ENCODE results near the gene ZNF695. TPM values are rescaled to one million over a fixed set of nuclear protein-coding genes. Genes with fewer than 3 reads are reported as not detected.

Gene ZNF695
- total and polyA plus RNA-seq, 3 experiments from 2014 or later: 0.38 to 0.44 TPM; not detected in 1

- H3K4me3 ChIP-seq (ENCODE audit: low read length): no peak overlapping the region
- CTCF ChIA-PET: no interaction called here
- peaks cover 5% of the 10 kb centered on the region for H3K9me3 ChIP-seq (ENCODE audit: low read length)
- Mint-ChIP-seq H3K27ac (no peak overlapping the region), H3K4me1 (no peaks in the 10 kb centered on the region), H3K4me3 (no peak overlapping the region), H3K27me3 (peaks cover 3 to 20% of the 10 kb centered on the region in 2 donors), H3K36me3 (peaks cover 2 to 22% (median 2%) of the 10 kb centered on the region in 3 donors), H3K9me3 (peaks cover 21 to 43% (median 34%) of the 10 kb centered on the region in 5 donors)
- POLR2A ChIA-PET: no interaction called here
- no peaks in the 10 kb centered on the region for H3K27me3 ChIP-seq (ENCODE audit: insufficient read depth, low read length, poor library complexity, severe bottlenecking)
- no peaks in the 10 kb centered on the region for H3K4me1 ChIP-seq (ENCODE audit: insufficient read depth, low read length)
- H3K27ac ChIP-seq (ENCODE audit: low read depth, low read length): no peak overlapping the region
- H3K36me3 ChIP-seq (ENCODE audit: insufficient read depth, low read length): no peaks in the 10 kb centered on the region
- no peak for DNase-seq
Observed at GRCh38 chr1:246978281-246978680, 29.6 kb downstream of the ZNF695 start.

GRCh38 chr1:246971969-246972368, 35.9 kb downstream of the ZNF695 start:
- no peak overlapping the region for H3K4me3 Mint-ChIP-seq
- Histone ChIP-seq H3K4me3 (ENCODE audit: low read length) (no peak overlapping the region), H3K9me3 (ENCODE audit: low read length) (no peaks in the 10 kb centered on the region), H3K36me3 (ENCODE audit: insufficient read depth, low read length) (no peaks in the 10 kb centered on the region), H3K27me3 (ENCODE audit: insufficient read depth, low read length, poor library complexity, severe bottlenecking) (no peaks in the 10 kb centered on the region), H3K4me1 (ENCODE audit: insufficient read depth, low read length) (no peaks in the 10 kb centered on the region), H3K27ac (ENCODE audit: low read depth, low read length) (no peak overlapping the region)
- H3K9me3 Mint-ChIP-seq: peaks cover 7 to 20% (median 10%) of the 10 kb centered on the region in 5 donors
- DNase-seq: no peak
- ChIA-PET CTCF (interaction anchor here (0.6 to 1.5 kb wide), 4 partner anchors 10 to 112 kb away, joined by 3 read pairs; no protein-coding TSS in a partner anchor), POLR2A (no interaction called here)
- no peak overlapping the region for H3K27ac Mint-ChIP-seq
- no peaks in the 10 kb centered on the region for H3K4me1 Mint-ChIP-seq
- peaks cover 0 to 7% (median 1%) of the 10 kb centered on the region in 3 donors for H3K36me3 Mint-ChIP-seq
- H3K27me3 Mint-ChIP-seq: peaks cover 3 to 11% of the 10 kb centered on the region in 2 donors

- POLR2A ChIA-PET: no interaction called here
- Histone ChIP-seq H3K27ac (ENCODE audit: low read depth, low read length) (no peak overlapping the region), H3K36me3 (ENCODE audit: insufficient read depth, low read length) (no peaks in the 10 kb centered on the region), H3K9me3 (ENCODE audit: low read length) (no peaks in the 10 kb centered on the region), H3K4me1 (ENCODE audit: insufficient read depth, low read length) (no peaks in the 10 kb centered on the region), H3K4me3 (ENCODE audit: low read length) (no peak overlapping the region), H3K27me3 (ENCODE audit: insufficient read depth, low read length, poor library complexity, severe bottlenecking) (no peaks in the 10 kb centered on the region)
- H3K27me3 Mint-ChIP-seq: peaks cover 3 to 8% of the 10 kb centered on the region in 2 donors
- DNase-seq: peak in 4 of 5 donors; percentile 6 to 18 (median 7)
- H3K4me3 Mint-ChIP-seq: no peak overlapping the region
- H3K36me3 Mint-ChIP-seq: peaks cover 0 to 11% (median 1%) of the 10 kb centered on the region in 3 donors
- peaks cover 7 to 24% (median 13%) of the 10 kb centered on the region in 5 donors for H3K9me3 Mint-ChIP-seq
- CTCF ChIA-PET: interaction anchor here (0.6 to 1.4 kb wide), 3 partner anchors 11 to 112 kb away, joined by 3 read pairs; no protein-coding TSS in a partner anchor
- H3K4me1 Mint-ChIP-seq: no peaks in the 10 kb centered on the region
- no peak overlapping the region for H3K27ac Mint-ChIP-seq
Observed at GRCh38 chr1:246971090-246971721, 36.7 kb downstream of the ZNF695 start.

- H3K27ac Mint-ChIP-seq: no peak overlapping the region
- no peak overlapping the region for H3K4me3 Mint-ChIP-seq
- H3K27ac ChIP-seq (ENCODE audit: low read depth, low read length): no peak overlapping the region
- H3K4me1 ChIP-seq (ENCODE audit: insufficient read depth, low read length): no peaks in the 10 kb centered on the region
- H3K27me3 Mint-ChIP-seq: peaks cover 0 to 6% of the 10 kb centered on the region in 2 donors
- no peak overlapping the region for H3K4me3 ChIP-seq (ENCODE audit: low read length)
- DNase-seq: no peak
- CTCF ChIA-PET: no interaction called here
- H3K36me3 ChIP-seq (ENCODE audit: insufficient read depth, low read length): no peaks in the 10 kb centered on the region
- H3K4me1 Mint-ChIP-seq: no peaks in the 10 kb centered on the region
- H3K9me3 Mint-ChIP-seq: peaks cover 7 to 19% (median 15%) of the 10 kb centered on the region in 5 donors
- no peaks in the 10 kb centered on the region for H3K9me3 ChIP-seq (ENCODE audit: low read length)
- POLR2A ChIA-PET: no interaction called here
- H3K27me3 ChIP-seq (ENCODE audit: insufficient read depth, low read length, poor library complexity, severe bottlenecking): no peaks in the 10 kb centered on the region
- H3K36me3 Mint-ChIP-seq: peaks cover 0 to 11% (median 1%) of the 10 kb centered on the region in 3 donors
Observed at GRCh38 chr1:246969621-246970020, 38.2 kb downstream of the ZNF695 start.

- Mint-ChIP-seq H3K9me3 (peaks cover 7 to 19% (median 13%) of the 10 kb centered on the region in 5 donors), H3K27ac (no peak overlapping the region), H3K4me1 (no peaks in the 10 kb centered on the region), H3K4me3 (no peak overlapping the region), H3K27me3 (peaks cover 0 to 11% of the 10 kb centered on the region in 2 donors), H3K36me3 (peaks cover 0 to 11% (median 1%) of the 10 kb centered on the region in 3 donors)
- ChIA-PET CTCF (no interaction called here), POLR2A (no interaction called here)
- no peaks in the 10 kb centered on the region for H3K4me1 ChIP-seq (ENCODE audit: insufficient read depth, low read length)
- H3K4me3 ChIP-seq (ENCODE audit: low read length): no peak overlapping the region
- no peaks in the 10 kb centered on the region for H3K36me3 ChIP-seq (ENCODE audit: insufficient read depth, low read length)
- no peaks in the 10 kb centered on the region for H3K27me3 ChIP-seq (ENCODE audit: insufficient read depth, low read length, poor library complexity, severe bottlenecking)
- no peaks in the 10 kb centered on the region for H3K9me3 ChIP-seq (ENCODE audit: low read length)
- H3K27ac ChIP-seq (ENCODE audit: low read depth, low read length): no peak overlapping the region
- no peak for DNase-seq
Observed at GRCh38 chr1:246966502-246966901, 41.4 kb downstream of the ZNF695 start.

- Mint-ChIP-seq H3K36me3 (no peaks in the 10 kb centered on the region), H3K9me3 (peaks cover 0 to 2% (median 0%) of the 10 kb centered on the region in 5 donors), H3K27ac (peak overlapping the region in 1 of 8 donors; percentile 21), H3K4me1 (peaks cover 0 to 5% (median 4%) of the 10 kb centered on the region in 3 donors), H3K4me3 (no peak overlapping the region), H3K27me3 (peaks cover 0 to 19% of the 10 kb centered on the region in 2 donors)
- CTCF ChIA-PET: interaction anchor here (1.0 kb wide), 1 partner anchor 52 kb away, joined by 3 read pairs; no protein-coding TSS in a partner anchor
- H3K9me3 ChIP-seq (ENCODE audit: low read length): no peaks in the 10 kb centered on the region
- no peaks in the 10 kb centered on the region for H3K27me3 ChIP-seq (ENCODE audit: insufficient read depth, low read length, poor library complexity, severe bottlenecking)
- no peak for DNase-seq
- H3K36me3 ChIP-seq (ENCODE audit: insufficient read depth, low read length): no peaks in the 10 kb centered on the region
- POLR2A ChIA-PET: no interaction called here
- H3K27ac ChIP-seq (ENCODE audit: low read depth, low read length): peak overlapping the region; percentile 64
- H3K4me3 ChIP-seq (ENCODE audit: low read length): no peak overlapping the region
- no peaks in the 10 kb centered on the region for H3K4me1 ChIP-seq (ENCODE audit: insufficient read depth, low read length)
Observed at GRCh38 chr1:246959944-246960693, 47.7 kb downstream of the ZNF695 start.

DNA sequence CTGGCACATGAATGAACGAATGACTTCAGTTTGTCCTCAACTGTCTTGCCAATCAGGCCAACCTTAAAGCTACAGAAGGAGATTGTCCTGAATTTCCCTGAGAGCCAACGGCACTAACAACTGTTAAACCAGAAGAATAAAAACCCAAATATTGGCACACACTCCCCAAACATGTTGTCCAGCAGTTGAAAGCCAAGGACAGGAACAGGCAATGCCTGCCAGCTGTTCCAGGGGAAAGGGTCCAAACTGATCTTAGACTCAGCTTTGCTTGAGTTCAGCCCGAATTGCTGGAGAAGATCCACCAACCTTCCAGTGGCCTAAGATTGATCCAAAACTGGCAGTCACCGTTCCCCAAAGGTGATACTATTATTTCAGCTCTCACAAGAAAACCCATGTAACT, 53.7 kb downstream of the ZNF695 start:
- H3K4me3 ChIP-seq (ENCODE audit: low read length): no peak overlapping the region
- H3K9me3 ChIP-seq (ENCODE audit: low read length): no peaks in the 10 kb centered on the region
- Mint-ChIP-seq H3K27me3 (peaks cover 0 to 8% of the 10 kb centered on the region in 2 donors), H3K4me1 (no peaks in the 10 kb centered on the region), H3K4me3 (no peak overlapping the region), H3K36me3 (no peaks in the 10 kb centered on the region), H3K9me3 (no peaks in the 10 kb centered on the region), H3K27ac (no peak overlapping the region)
- H3K4me1 ChIP-seq (ENCODE audit: insufficient read depth, low read length): no peaks in the 10 kb centered on the region
- no peaks in the 10 kb centered on the region for H3K27me3 ChIP-seq (ENCODE audit: insufficient read depth, low read length, poor library complexity, severe bottlenecking)
- no peak overlapping the region for H3K27ac ChIP-seq (ENCODE audit: low read depth, low read length)
- no peak for DNase-seq
- ChIA-PET CTCF (no interaction called here), POLR2A (no interaction called here)
- no peaks in the 10 kb centered on the region for H3K36me3 ChIP-seq (ENCODE audit: insufficient read depth, low read length)

DNA sequence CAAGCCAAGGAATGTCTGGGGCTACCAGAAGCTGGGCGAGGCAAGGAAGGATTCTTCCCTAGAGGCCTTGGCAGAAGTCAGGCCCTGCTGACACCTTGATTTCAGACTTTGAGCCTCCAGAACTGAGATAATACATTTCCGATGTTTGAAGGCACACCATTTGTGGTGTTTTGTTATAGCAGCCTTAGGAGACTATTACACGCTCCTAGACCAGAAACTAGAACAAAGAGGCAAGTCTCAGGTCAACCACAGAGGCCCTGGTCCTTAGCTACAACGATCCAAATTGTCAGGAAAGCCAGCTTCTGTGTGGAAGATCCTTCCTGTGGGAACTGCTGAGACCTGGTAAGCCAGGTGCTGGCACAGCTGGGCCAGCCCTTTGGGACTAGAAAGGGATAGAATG, 56.4 kb downstream of the ZNF695 start:
- no peaks in the 10 kb centered on the region for H3K27me3 Mint-ChIP-seq
- CTCF ChIA-PET: no interaction called here

More for the DNA sequence above, 56.4 kb downstream of the ZNF695 start:
- no peaks in the 10 kb centered on the region for H3K36me3 ChIP-seq (ENCODE audit: insufficient read depth, low read length)
- no peaks in the 10 kb centered on the region for H3K9me3 ChIP-seq (ENCODE audit: low read length)
- no peaks in the 10 kb centered on the region for H3K4me1 ChIP-seq (ENCODE audit: insufficient read depth, low read length)
- no peaks in the 10 kb centered on the region for H3K27me3 ChIP-seq (ENCODE audit: insufficient read depth, low read length, poor library complexity, severe bottlenecking)
- H3K27ac Mint-ChIP-seq: no peak overlapping the region
- POLR2A ChIA-PET: no interaction called here
- DNase-seq: no peak
- no peak overlapping the region for H3K27ac ChIP-seq (ENCODE audit: low read depth, low read length)
- no peaks in the 10 kb centered on the region for H3K9me3 Mint-ChIP-seq
- no peak overlapping the region for H3K4me3 ChIP-seq (ENCODE audit: low read length)
- H3K4me3 Mint-ChIP-seq: no peak overlapping the region
- no peaks in the 10 kb centered on the region for H3K36me3 Mint-ChIP-seq
- no peaks in the 10 kb centered on the region for H3K4me1 Mint-ChIP-seq

All from CD8-positive, alpha-beta memory T cell (primary cell).